ENCODE measurements around the gene SUN2. TPM values are rescaled to one million over a fixed set of nuclear protein-coding genes. Genes with fewer than 3 reads are reported as not detected.
A peak's percentile ranks its signal among the peaks of the same experiment; 100 is the strongest.

SUN2 gene
- total RNA-seq, 1 donor from 2014 or later, result 128 TPM

DNA sequence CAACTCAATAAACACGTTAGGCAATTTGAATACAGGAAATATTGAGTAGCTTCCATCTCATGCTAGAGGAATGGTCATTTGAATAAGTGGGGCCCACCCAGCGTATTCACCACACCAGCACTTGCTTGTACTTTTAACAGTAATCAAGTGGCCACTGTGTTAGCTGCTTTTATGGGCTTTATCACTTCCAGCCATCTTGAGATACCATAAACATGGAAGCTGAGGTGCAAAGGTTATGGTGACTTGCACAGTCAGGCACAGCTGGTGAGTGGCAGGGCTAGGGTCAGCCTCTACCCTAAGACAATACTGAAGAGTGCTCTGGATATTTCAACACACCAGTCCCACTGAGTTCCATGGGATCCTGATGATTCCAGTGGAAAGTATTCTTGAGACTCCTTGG, 61.7 kb downstream of the SUN2 start:
- peaks cover 47% of the 10 kb centered on the region for H3K4me1 Mint-ChIP-seq
- H3K36me3 Mint-ChIP-seq (ENCODE audit: low read depth), result peaks cover 59% of the 10 kb centered on the region
- no peak overlapping the region for H3K27ac Mint-ChIP-seq
- H3K27me3 Mint-ChIP-seq, result no peaks in the 10 kb centered on the region
- H3K4me3 Mint-ChIP-seq, result no peak overlapping the region
- no peaks in the 10 kb centered on the region for H3K9me3 Mint-ChIP-seq
- no peak for DNase-seq
- intact Hi-C loops (cut with micrococcal nuclease), result no loop called here

DNA sequence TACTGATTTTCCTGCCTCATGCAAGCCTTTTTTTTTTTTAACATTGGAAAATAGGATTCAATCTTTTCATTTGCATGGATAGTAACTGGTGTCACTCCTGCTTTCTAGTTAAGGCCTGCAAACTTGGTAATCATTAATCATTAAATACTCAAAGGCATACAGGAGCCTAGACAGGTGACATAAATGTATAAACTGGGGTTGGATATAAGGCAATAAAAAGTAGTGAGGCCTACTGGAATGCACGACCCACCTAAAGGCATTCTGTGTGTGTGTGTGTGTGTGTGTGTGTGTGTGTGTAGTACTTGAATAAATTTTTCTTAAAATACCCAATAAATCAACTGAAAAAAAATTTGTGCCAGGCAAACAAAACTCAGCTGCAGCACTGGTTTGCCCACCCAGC, 66.1 kb downstream of the SUN2 start:
- H3K9me3 Mint-ChIP-seq, result no peaks in the 10 kb centered on the region
- H3K27ac Mint-ChIP-seq, result no peak overlapping the region
- no peak overlapping the region for H3K4me3 Mint-ChIP-seq
- H3K36me3 Mint-ChIP-seq (ENCODE audit: low read depth), result peaks cover 62% of the 10 kb centered on the region
- H3K27me3 Mint-ChIP-seq, result no peaks in the 10 kb centered on the region
- intact Hi-C loops (cut with micrococcal nuclease), result no loop called here
- DNase-seq, result no peak
- H3K4me1 Mint-ChIP-seq, result peaks cover 16% of the 10 kb centered on the region

DNA sequence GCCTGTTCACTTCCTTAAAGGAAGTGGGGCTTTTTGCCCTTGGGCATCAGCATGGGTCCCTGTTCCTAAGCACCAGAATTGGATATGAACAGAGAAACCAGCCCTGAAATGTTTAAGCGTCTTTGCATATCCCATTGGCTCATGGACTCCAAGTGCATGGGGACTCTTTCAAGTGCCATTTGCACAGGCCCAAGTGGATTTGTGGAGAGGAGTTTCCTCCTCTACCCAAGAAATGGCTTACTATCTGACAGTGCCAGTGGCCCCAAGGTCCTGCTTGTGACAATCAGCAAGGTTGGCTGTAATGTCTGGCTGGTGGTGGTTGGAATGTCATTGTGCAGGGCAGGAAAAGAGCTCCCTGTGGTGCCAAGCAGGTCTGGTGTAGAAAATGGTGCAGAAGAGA, 70.0 kb downstream of the SUN2 start:
- Mint-ChIP-seq H3K9me3 (no peaks in the 10 kb centered on the region), H3K4me3 (no peak overlapping the region), H3K4me1 (peaks cover 20% of the 10 kb centered on the region), H3K27ac (no peak overlapping the region), H3K27me3 (no peaks in the 10 kb centered on the region), H3K36me3 (ENCODE audit: low read depth) (peaks cover 68% of the 10 kb centered on the region)
- intact Hi-C loops (cut with micrococcal nuclease), result no loop called here
- no peak for DNase-seq

DNA sequence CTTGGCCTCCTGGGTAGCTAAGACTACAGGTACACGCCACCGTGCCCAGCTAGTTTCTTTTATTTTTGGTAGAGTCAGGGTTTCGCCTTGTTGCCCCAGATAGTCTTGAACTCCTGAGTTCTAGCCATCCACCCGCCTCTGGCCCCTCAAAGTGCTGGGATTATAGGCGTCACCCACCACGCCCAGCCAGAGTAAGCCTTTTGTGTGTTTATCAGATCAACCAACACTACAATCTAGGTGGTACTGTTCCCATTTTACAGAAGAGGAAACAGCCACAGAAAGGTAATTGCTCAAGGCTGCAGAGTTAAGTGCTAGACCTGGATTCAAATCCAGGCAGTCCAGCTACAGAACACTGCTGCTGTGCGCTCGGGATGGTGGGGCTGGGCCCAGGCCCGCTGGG, 70.9 kb downstream of the SUN2 start:
- Mint-ChIP-seq H3K27me3 (no peaks in the 10 kb centered on the region), H3K4me3 (no peak overlapping the region), H3K36me3 (ENCODE audit: low read depth) (peaks cover 65% of the 10 kb centered on the region), H3K4me1 (peaks cover 20% of the 10 kb centered on the region), H3K27ac (peak overlapping the region; percentile 29), H3K9me3 (no peaks in the 10 kb centered on the region)
- intact Hi-C loops (cut with micrococcal nuclease), result no loop called here
- DNase-seq, result no peak

Other genes starting within 250 kb of the SUN2 start
- gene DDX17, start 249.7 kb downstream of the SUN2 start, total RNA-seq, result 373 and 374 TPM in 2 replicates
- gene DMC1, start 185.8 kb downstream of the SUN2 start, total RNA-seq, result 14.2 and 14.3 TPM in 2 replicates
- 0.30 and 0.71 TPM in 2 replicates for gene FAM227A, start 99.6 kb downstream of the SUN2 start, total RNA-seq
- gene CBY1, start 99.4 kb downstream of the SUN2 start, total RNA-seq, result 8.4 and 13.3 TPM in 2 replicates
- 169 and 172 TPM in 2 replicates for gene TOMM22, start 74.0 kb downstream of the SUN2 start, total RNA-seq
- gene JOSD1, start 55.1 kb downstream of the SUN2 start, total RNA-seq, result 90.4 and 93.8 TPM in 2 replicates
- gene GTPBP1, start 50.1 kb downstream of the SUN2 start, total RNA-seq, result 102 and 103 TPM in 2 replicates
- gene DNAL4, start 38.1 kb upstream of the SUN2 start, total RNA-seq, result 5.5 and 6.3 TPM in 2 replicates
- 0.98 and 1.0 TPM in 2 replicates for gene NPTXR, start 88.0 kb upstream of the SUN2 start, total RNA-seq
- gene CBX6, start 116.2 kb upstream of the SUN2 start, total RNA-seq, result 178 and 180 TPM in 2 replicates
- not detected in 2 replicates for gene APOBEC3A, start 201.6 kb upstream of the SUN2 start, total RNA-seq
- gene APOBEC3B, start 226.3 kb upstream of the SUN2 start, total RNA-seq, result 25.4 and 26.1 TPM in 2 replicates

Data from activated CD4-positive, alpha-beta T cell treated with anti-CD3 and anti-CD28 coated beads, Interleukin-2, amount 10 ng/mL, durations not matched to agents 24 days and 14 days (primary cell).